HepG2 (cell line): ENCODE measurements around the gene TMEM98. TPM values are rescaled to one million over a fixed set of nuclear protein-coding genes. Genes with fewer than 3 reads are reported as not detected.

Experiments
- ATAC-seq: fragments of 200-7000 bp; cut with Tn5 transposase; 3 replicates; pipeline ENCODE4 v1.9.1; 2020; ENCODE audit warnings: mild to moderate bottlenecking, moderate library complexity
- BruUV-seq: library from RNA; stranded (reverse); fragments of 400-500 nt; replicated peaks from 2 replicates; lab custom pipeline; 2021; lab: Mats Ljungman, UMichigan
- CTCF ChIA-PET: fragments of 300-600 bp; formaldehyde crosslinking; extraction: SDS; loops from one replicate; lab custom pipeline; 2021; ENCODE audit warnings: low total read pairs, inconsistent platforms, low intra/inter-chr PET ratio; lab: Yijun Ruan, JAX
- POLR2A ChIA-PET: fragments of 350-600 bp; sonication (Branson Sonifier 250); formaldehyde crosslinking; loops from one replicate; lab custom pipeline; 2020; ENCODE audit warnings: antibody characterized with exemption, inconsistent platforms; lab: Yijun Ruan, JAX
- DNase-seq: peaks from one replicate; pipeline ENCODE4 v3.0.0-alpha.2; 2015; ENCODE audit warnings: low spot score
- FAIRE-seq: peaks from 3 replicates; lab custom pipeline; 2011; peaks lifted over from hg19 to GRCh38; lab: Jason Lieb, UNC
- H2AFZ ChIP-seq: one replicate; pipeline ENCODE4 v1.6.1; 2011; ENCODE audit warnings: low read length, inconsistent platforms
- H3K27ac ChIP-seq: fragments of 300-600 bp; 3 replicates; pipeline ENCODE4 v1.8.0; 2011; ENCODE audit warnings: mixed run types, mild to moderate bottlenecking, mixed read lengths, low read length, inconsistent platforms; ENCODE audit not compliant: insufficient read depth; ENCODE audit errors: extremely low read length
- H3K27me3 ChIP-seq, 2 experiments: fragments of 200-600 bp in 1 of 2; 2 replicates in 1 of 2; 3 replicates in 1 of 2; pipeline versions ENCODE4 v1.6.0 to v1.8.0; 2011; ENCODE audit warnings: low read length in 2 of 2, mild to moderate bottlenecking in 2 of 2, moderate library complexity in 2 of 2, inconsistent platforms in 1 of 2; ENCODE audit not compliant: insufficient read depth in 2 of 2, control insufficient read depth in 1 of 2
- H3K36me3 ChIP-seq, 2 experiments: fragments of 200-600 bp in 1 of 2; replicated peaks in 1 of 2; 2 replicates in 1 of 2; 3 replicates in 1 of 2; pipeline versions ENCODE4 v1.5.1 to v1.8.0; 2011; ENCODE audit warnings: low read length in 2 of 2, inconsistent platforms in 1 of 2; ENCODE audit not compliant: insufficient read depth in 2 of 2, control insufficient read depth in 1 of 2
- H3K4me1 ChIP-seq: 2 replicates; pipeline ENCODE4 v1.5.1; 2012; ENCODE audit warnings: low read length, inconsistent platforms; ENCODE audit not compliant: insufficient read depth
- H3K4me2 ChIP-seq: 2 replicates; pipeline ENCODE4 v1.6.0; 2011; ENCODE audit warnings: low read depth, low read length, inconsistent platforms
- H3K4me3 ChIP-seq, 3 experiments: fragments of 200-600 bp in 1 of 3; sonication (generic), shearing (Covaris generic) in 1 of 3; replicated peaks in 1 of 3; 2 replicates each; pipeline ENCODE4 v1.5.1; 2011 to 2016; ENCODE audit warnings: low read length in 3 of 3, inconsistent platforms in 2 of 3, low read depth in 2 of 3, mild to moderate bottlenecking in 2 of 3, control low read depth in 1 of 3, mixed read lengths in 1 of 3; ENCODE audit not compliant: insufficient read depth in 1 of 3
- H3K79me2 ChIP-seq: one replicate; pipeline ENCODE4 v1.6.1; 2011; ENCODE audit warnings: low read length, inconsistent platforms; ENCODE audit not compliant: insufficient read depth
- H3K9ac ChIP-seq: 2 replicates; pipeline ENCODE4 v1.6.0; 2011; ENCODE audit warnings: mild to moderate bottlenecking, low read depth, low read length, inconsistent platforms; ENCODE audit not compliant: insufficient read depth
- H3K9me3 ChIP-seq: 2 replicates; pipeline ENCODE4 v1.5.1; 2012; ENCODE audit warnings: mild to moderate bottlenecking, low read length
- H4K20me1 ChIP-seq: 2 replicates; pipeline ENCODE4 v1.6.0; 2011; ENCODE audit warnings: inconsistent platforms, mild to moderate bottlenecking, low read length, moderate library complexity; ENCODE audit not compliant: insufficient read depth
- KDM6A ChIP-seq: IDR thresholded peaks from 2 replicates; pipeline ENCODE4 v1.6.1; 2016; ENCODE audit warnings: low read depth
- PLRG1 ChIP-seq: fragments of 450-650 bp; conservative IDR thresholded peaks from 2 replicates; pipeline ENCODE4 v1.6.1; 2016
- SRY ChIP-seq: sonication (generic); formaldehyde crosslinking; IDR thresholded peaks from 2 replicates; pipeline ENCODE4 v1.8.0; 2022; ENCODE audit warnings: mild to moderate bottlenecking, missing genetic modification reagents
- STAG1 ChIP-seq: sonication (generic); formaldehyde crosslinking; IDR thresholded peaks from 2 replicates; pipeline ENCODE4 v1.4.0; 2020; ENCODE audit warnings: missing genetic modification reagents
- ZBTB42 ChIP-seq: sonication (generic); formaldehyde crosslinking; IDR thresholded peaks from 2 replicates; pipeline ENCODE4 v1.5.0; 2020; ENCODE audit warnings: mild to moderate bottlenecking, missing genetic modification reagents
- ZFP41 ChIP-seq: sonication (generic); formaldehyde crosslinking; IDR thresholded peaks from 2 replicates; pipeline ENCODE4 v1.4.0; 2020; ENCODE audit warnings: mild to moderate bottlenecking, missing genetic modification reagents, borderline replicate concordance
- ZNF143 ChIP-seq: sonication (generic); formaldehyde crosslinking; IDR thresholded peaks from 2 replicates; pipeline ENCODE4 v1.4.0; 2020; ENCODE audit warnings: missing genetic modification reagents
- ZNF543 ChIP-seq: sonication (generic); formaldehyde crosslinking; IDR thresholded peaks from 2 replicates; pipeline ENCODE4 v1.4.0; 2020; ENCODE audit warnings: mild to moderate bottlenecking, missing genetic modification reagents
- ZNF607 ChIP-seq: sonication (generic); formaldehyde crosslinking; IDR thresholded peaks from 2 replicates; pipeline ENCODE4 v1.5.1; 2020; ENCODE audit warnings: missing genetic modification reagents, mild to moderate bottlenecking, borderline replicate concordance
- WGBS: methylation state at CpG from one replicate; pipeline ENCODE4 v1.1.6; 2017; ENCODE audit warnings: low lambda C conversion rate; 5-methylcytosine and 5-hydroxymethylcytosine counted together
- in situ Hi-C: cut with HindIII; loops from 2 replicates; pipeline ENCODE4 v1.10.0; 2017; ENCODE audit warnings: low pct_unique_long_range_greater_than_20kb; ENCODE audit not compliant: extremely low pct_ligation_motif_present
- intact Hi-C: fragments of 100-400 bp; cut with micrococcal nuclease; formaldehyde crosslinking; loops from one replicate; pipeline ENCODE4 v1.10.0; 2022; ENCODE audit not compliant: unreplicated experiment
- polyA plus RNA-seq, 8 experiments: library from polyadenylated mRNA; depleted of rRNA in 3 of 8; stranded (reverse) in 7 of 8; unstranded in 1 of 8; fragments of >200 nt; fragmentation: Illumina TruSeq in 4 of 8; extraction: Trizol in 4 of 8; gene quantifications; 2 replicates each; pipeline versions ENCODE4 v1.2.1 to v1.2.3, GENCODE V29; 2011 to 2016; ENCODE audit warnings: low read depth in 4 of 8, missing spikeins in 1 of 8, mixed read lengths in 1 of 8; ENCODE audit not compliant: insufficient read depth in 1 of 8
- total RNA-seq, 5 experiments: library from RNA; depleted of rRNA; stranded (reverse); fragments of >200 nt; fragmentation: Illumina TruSeq; extraction: Trizol; gene quantifications; 2 replicates each; pipeline ENCODE4 v1.2.3, GENCODE V29; 2016; ENCODE audit warnings: low read depth in 1 of 5
- TF ChIP-seq, protein P1 (sequence below): IDR thresholded peaks from 2 replicates; pipeline ENCODE4 v1.6.1; 2016; ENCODE audit warnings: low read depth
- TF ChIP-seq, protein P2 (sequence below): IDR thresholded peaks from 2 replicates; pipeline ENCODE4 v1.4.0; 2020; ENCODE audit warnings: mild to moderate bottlenecking, missing genetic modification reagents
- TF ChIP-seq, protein P3 (sequence below): sonication (generic); formaldehyde crosslinking; IDR thresholded peaks from 2 replicates; pipeline ENCODE4 v1.4.0; 2020; ENCODE audit warnings: missing genetic modification reagents
- TF ChIP-seq, protein P4 (sequence below): sonication (generic); formaldehyde crosslinking; IDR thresholded peaks from 2 replicates; pipeline ENCODE4 v1.4.0; 2020; ENCODE audit warnings: mild to moderate bottlenecking, low read depth, missing genetic modification reagents

The TMEM98 gene
- total and polyA plus RNA-seq, 2 of the 13 experiments (the other 11 are each of a cell fraction or from before 2014, with no cell fraction given): 103 to 175 TPM

DNA sequence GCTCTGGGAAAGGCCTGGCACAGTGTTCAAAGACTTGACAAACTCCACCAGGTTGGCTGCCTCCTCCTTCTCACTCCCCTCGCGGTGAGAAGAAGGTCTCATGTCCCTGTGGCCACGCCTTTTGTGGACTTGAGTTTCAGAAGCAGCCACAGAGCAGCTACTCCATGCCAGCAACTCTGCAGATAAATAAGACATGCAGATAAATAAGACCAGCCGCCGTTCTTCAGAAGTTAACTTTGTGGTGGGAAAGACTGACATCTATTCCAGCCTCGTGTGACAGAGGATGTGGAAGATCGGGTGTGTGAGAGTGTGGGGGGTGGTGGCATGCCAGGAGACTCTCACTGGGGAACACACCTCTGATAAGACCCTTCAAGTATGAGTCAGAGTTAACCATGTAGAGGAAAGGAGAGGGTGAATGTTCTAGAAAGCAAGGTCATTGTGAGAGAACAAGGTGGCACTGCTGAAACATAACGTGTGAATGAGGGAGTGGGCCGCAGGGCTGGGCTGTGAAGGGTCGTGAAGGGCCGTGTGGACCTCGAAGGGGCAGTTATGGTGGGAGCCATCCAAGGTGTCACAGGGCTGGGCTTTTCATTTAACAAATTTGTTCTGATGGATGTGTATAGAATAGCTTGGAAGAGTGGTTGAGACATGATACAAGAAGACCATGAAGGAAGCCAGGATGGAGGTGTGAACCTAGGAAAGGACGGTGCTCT lies 64.5 kb downstream of the TMEM98 start (continued):
- TF ChIP-seq, protein P1, sequence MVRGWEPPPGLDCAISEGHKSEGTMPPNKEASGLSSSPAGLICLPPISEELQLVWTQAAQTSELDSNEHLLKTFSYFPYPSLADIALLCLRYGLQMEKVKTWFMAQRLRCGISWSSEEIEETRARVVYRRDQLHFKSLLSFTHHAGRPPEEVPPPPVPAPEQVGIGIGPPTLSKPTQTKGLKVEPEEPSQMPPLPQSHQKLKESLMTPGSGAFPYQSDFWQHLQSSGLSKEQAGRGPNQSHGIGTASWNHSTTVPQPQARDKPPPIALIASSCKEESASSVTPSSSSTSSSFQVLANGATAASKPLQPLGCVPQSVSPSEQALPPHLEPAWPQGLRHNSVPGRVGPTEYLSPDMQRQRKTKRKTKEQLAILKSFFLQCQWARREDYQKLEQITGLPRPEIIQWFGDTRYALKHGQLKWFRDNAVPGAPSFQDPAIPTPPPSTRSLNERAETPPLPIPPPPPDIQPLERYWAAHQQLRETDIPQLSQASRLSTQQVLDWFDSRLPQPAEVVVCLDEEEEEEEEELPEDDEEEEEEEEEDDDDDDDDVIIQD (CRISPR knock-in tag): no peak

DNA sequence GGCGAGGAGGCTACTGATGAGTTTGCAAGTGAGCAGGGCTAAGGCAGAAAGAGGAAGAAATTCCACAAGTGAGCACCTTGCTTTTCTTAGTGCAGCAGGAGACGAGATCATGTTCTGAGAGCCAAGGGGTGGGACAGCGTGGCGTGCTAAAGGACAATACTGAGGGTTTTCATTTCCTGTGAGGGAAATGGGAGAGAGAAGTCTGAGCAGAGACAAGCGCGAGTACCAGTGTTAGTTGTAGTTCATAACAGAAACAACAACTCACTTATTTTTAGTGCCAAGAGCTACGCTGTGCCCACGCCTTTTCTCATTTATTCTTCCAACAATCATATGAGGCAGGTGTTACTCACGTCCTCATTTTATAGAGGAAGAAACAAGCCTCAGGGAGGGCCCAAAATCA lies 66.0 kb downstream of the TMEM98 start:
- DNase-seq (no peak), FAIRE-seq (no peak), ATAC-seq (no peak)
- H4K20me1 ChIP-seq: no peaks in the 10 kb centered on the region
- H3K4me1 ChIP-seq: no peaks in the 10 kb centered on the region
- H3K9me3 ChIP-seq: peaks cover 3% of the 10 kb centered on the region; the same call in 1 of the 2 replicates
- no peak overlapping the region for H3K9ac ChIP-seq
- no peak overlapping the region for H2AFZ ChIP-seq
- intact Hi-C loops (no loop called here), in situ Hi-C loops (no loop called here)
- BruUV-seq: no TSS peak
- 31% methylated on average over 9 of the region's 9 CpGs for WGBS
- no peak overlapping the region for H3K4me3 ChIP-seq
- no peak overlapping the region for H3K27ac ChIP-seq
- CTCF ChIA-PET: no interaction called here
- no peaks in the 10 kb centered on the region for H3K36me3 ChIP-seq
- POLR2A ChIA-PET: no interaction called here
- peaks cover 5 to 30% of the 10 kb centered on the region in 2 experiments; a peak in 3 of 5 replicates for H3K27me3 ChIP-seq
- no peak overlapping the region for H3K4me2 ChIP-seq
- no peaks in the 10 kb centered on the region for H3K79me2 ChIP-seq
- no peak for TF ChIP-seq KDM6A (CRISPR knock-in tag)
- no peak for TF ChIP-seq ZNF607 (CRISPR knock-in tag)
- no peak for TF ChIP-seq ZNF143
- TF ChIP-seq ZFP41 (CRISPR knock-in tag): no peak
- TF ChIP-seq STAG1: no peak
- TF ChIP-seq ZNF543 (CRISPR knock-in tag): no peak
- no peak for TF ChIP-seq SRY
- TF ChIP-seq ZBTB42 (CRISPR knock-in tag): no peak
- TF ChIP-seq, protein P2, sequence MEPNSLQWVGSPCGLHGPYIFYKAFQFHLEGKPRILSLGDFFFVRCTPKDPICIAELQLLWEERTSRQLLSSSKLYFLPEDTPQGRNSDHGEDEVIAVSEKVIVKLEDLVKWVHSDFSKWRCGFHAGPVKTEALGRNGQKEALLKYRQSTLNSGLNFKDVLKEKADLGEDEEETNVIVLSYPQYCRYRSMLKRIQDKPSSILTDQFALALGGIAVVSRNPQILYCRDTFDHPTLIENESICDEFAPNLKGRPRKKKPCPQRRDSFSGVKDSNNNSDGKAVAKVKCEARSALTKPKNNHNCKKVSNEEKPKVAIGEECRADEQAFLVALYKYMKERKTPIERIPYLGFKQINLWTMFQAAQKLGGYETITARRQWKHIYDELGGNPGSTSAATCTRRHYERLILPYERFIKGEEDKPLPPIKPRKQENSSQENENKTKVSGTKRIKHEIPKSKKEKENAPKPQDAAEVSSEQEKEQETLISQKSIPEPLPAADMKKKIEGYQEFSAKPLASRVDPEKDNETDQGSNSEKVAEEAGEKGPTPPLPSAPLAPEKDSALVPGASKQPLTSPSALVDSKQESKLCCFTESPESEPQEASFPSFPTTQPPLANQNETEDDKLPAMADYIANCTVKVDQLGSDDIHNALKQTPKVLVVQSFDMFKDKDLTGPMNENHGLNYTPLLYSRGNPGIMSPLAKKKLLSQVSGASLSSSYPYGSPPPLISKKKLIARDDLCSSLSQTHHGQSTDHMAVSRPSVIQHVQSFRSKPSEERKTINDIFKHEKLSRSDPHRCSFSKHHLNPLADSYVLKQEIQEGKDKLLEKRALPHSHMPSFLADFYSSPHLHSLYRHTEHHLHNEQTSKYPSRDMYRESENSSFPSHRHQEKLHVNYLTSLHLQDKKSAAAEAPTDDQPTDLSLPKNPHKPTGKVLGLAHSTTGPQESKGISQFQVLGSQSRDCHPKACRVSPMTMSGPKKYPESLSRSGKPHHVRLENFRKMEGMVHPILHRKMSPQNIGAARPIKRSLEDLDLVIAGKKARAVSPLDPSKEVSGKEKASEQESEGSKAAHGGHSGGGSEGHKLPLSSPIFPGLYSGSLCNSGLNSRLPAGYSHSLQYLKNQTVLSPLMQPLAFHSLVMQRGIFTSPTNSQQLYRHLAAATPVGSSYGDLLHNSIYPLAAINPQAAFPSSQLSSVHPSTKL (CRISPR knock-in tag): no peak
- TF ChIP-seq, protein P3, sequence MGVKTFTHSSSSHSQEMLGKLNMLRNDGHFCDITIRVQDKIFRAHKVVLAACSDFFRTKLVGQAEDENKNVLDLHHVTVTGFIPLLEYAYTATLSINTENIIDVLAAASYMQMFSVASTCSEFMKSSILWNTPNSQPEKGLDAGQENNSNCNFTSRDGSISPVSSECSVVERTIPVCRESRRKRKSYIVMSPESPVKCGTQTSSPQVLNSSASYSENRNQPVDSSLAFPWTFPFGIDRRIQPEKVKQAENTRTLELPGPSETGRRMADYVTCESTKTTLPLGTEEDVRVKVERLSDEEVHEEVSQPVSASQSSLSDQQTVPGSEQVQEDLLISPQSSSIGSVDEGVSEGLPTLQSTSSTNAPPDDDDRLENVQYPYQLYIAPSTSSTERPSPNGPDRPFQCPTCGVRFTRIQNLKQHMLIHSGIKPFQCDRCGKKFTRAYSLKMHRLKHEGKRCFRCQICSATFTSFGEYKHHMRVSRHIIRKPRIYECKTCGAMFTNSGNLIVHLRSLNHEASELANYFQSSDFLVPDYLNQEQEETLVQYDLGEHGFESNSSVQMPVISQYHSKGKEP (CRISPR knock-in tag): no peak
- no peak for TF ChIP-seq PLRG1
- TF ChIP-seq, protein P4, sequence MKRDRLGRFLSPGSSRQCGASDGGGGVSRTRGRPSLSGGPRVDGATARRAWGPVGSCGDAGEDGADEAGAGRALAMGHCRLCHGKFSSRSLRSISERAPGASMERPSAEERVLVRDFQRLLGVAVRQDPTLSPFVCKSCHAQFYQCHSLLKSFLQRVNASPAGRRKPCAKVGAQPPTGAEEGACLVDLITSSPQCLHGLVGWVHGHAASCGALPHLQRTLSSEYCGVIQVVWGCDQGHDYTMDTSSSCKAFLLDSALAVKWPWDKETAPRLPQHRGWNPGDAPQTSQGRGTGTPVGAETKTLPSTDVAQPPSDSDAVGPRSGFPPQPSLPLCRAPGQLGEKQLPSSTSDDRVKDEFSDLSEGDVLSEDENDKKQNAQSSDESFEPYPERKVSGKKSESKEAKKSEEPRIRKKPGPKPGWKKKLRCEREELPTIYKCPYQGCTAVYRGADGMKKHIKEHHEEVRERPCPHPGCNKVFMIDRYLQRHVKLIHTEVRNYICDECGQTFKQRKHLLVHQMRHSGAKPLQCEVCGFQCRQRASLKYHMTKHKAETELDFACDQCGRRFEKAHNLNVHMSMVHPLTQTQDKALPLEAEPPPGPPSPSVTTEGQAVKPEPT (CRISPR knock-in tag): no peak
